WTC11 (cell line): Measurements from ENCODE around the gene DOK7.

Experiments used
- FOXJ3 ChIP-seq: sonication (generic); formaldehyde crosslinking; IDR thresholded peaks from 2 replicates; pipeline ENCODE4 v1.9.0; 2021; ENCODE audit warnings: missing genetic modification reagents, mild to moderate bottlenecking, borderline replicate concordance
- FOXP1 ChIP-seq: sonication (generic); formaldehyde crosslinking; IDR thresholded peaks from 2 replicates; pipeline ENCODE4 v1.8.0; 2022; ENCODE audit warnings: missing genetic modification reagents, mild to moderate bottlenecking, moderate library complexity, borderline replicate concordance
- GABPB1 ChIP-seq: sonication (generic); formaldehyde crosslinking; IDR thresholded peaks from 2 replicates; pipeline ENCODE4 v1.8.1; 2023; ENCODE audit warnings: mild to moderate bottlenecking, missing genetic modification reagents
- JAZF1 ChIP-seq: fragments of 250-450 bp; sonication (Bioruptor Pico); IDR thresholded peaks from 2 replicates; pipeline ENCODE4 v1.9.0; 2021; ENCODE audit warnings: moderate library complexity, mild to moderate bottlenecking, inconsistent platforms
- JUN ChIP-seq: sonication (generic); formaldehyde crosslinking; IDR thresholded peaks from 2 replicates; pipeline ENCODE4 v1.8.0; 2023; ENCODE audit warnings: mild to moderate bottlenecking, missing genetic modification reagents
- TF ChIP-seq, protein P1 (sequence below): sonication (generic); formaldehyde crosslinking; IDR thresholded peaks from 2 replicates; pipeline ENCODE4 v1.8.1; 2023; ENCODE audit warnings: mild to moderate bottlenecking, missing genetic modification reagents, moderate library complexity
- TF ChIP-seq, protein P2 (sequence below): fragments of 200-600 bp; IDR thresholded peaks from 2 replicates; pipeline ENCODE4 v1.8.0; 2022; ENCODE audit warnings: antibody characterized with exemption
- TF ChIP-seq, protein P3 (sequence below): sonication (generic); formaldehyde crosslinking; IDR thresholded peaks from 2 replicates; pipeline ENCODE4 v1.8.0; 2023; ENCODE audit warnings: missing genetic modification reagents
- TF ChIP-seq, protein P4 (sequence below): sonication (generic); formaldehyde crosslinking; IDR thresholded peaks from 2 replicates; pipeline ENCODE4 v1.8.0; 2023; ENCODE audit warnings: missing genetic modification reagents, mild to moderate bottlenecking, borderline replicate concordance
- TF ChIP-seq, protein P5 (sequence below): sonication (generic); formaldehyde crosslinking; conservative IDR thresholded peaks from 2 replicates; pipeline ENCODE4 v1.8.1; 2023; ENCODE audit warnings: mild to moderate bottlenecking, low read depth, missing genetic modification reagents, moderate library complexity

DNA sequence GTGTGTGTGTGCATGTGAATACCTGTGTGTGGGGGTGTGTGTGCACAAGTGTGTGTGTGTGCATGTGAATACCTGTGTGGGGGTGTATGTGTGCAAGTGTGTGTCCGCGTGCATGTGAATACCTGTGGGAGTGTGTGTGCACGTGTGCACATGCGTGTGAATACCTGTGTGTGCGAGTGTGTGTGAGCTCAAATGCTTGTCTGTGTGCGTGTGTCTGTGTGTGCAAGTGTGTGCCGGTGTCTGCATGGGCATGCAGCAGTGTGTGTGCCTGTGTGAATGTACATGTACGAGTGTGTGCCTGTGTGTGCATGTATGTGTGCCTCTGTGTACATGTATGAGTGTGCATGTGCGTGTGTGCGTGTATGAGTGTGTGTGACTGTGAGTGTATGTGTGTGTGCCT, 5.0 kb downstream of the DOK7 start:
- TF ChIP-seq, protein P1, sequence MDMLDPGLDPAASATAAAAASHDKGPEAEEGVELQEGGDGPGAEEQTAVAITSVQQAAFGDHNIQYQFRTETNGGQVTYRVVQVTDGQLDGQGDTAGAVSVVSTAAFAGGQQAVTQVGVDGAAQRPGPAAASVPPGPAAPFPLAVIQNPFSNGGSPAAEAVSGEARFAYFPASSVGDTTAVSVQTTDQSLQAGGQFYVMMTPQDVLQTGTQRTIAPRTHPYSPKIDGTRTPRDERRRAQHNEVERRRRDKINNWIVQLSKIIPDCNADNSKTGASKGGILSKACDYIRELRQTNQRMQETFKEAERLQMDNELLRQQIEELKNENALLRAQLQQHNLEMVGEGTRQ (CRISPR knock-in tag): no peak
- TF ChIP-seq, protein P2, sequence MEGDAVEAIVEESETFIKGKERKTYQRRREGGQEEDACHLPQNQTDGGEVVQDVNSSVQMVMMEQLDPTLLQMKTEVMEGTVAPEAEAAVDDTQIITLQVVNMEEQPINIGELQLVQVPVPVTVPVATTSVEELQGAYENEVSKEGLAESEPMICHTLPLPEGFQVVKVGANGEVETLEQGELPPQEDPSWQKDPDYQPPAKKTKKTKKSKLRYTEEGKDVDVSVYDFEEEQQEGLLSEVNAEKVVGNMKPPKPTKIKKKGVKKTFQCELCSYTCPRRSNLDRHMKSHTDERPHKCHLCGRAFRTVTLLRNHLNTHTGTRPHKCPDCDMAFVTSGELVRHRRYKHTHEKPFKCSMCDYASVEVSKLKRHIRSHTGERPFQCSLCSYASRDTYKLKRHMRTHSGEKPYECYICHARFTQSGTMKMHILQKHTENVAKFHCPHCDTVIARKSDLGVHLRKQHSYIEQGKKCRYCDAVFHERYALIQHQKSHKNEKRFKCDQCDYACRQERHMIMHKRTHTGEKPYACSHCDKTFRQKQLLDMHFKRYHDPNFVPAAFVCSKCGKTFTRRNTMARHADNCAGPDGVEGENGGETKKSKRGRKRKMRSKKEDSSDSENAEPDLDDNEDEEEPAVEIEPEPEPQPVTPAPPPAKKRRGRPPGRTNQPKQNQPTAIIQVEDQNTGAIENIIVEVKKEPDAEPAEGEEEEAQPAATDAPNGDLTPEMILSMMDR: no peak
- TF ChIP-seq JUN (CRISPR knock-in tag) (no peak), FOXP1 (CRISPR knock-in tag) (no peak), JAZF1 (no peak), GABPB1 (CRISPR knock-in tag) (no peak), FOXJ3 (no peak)
- TF ChIP-seq, protein P3, sequence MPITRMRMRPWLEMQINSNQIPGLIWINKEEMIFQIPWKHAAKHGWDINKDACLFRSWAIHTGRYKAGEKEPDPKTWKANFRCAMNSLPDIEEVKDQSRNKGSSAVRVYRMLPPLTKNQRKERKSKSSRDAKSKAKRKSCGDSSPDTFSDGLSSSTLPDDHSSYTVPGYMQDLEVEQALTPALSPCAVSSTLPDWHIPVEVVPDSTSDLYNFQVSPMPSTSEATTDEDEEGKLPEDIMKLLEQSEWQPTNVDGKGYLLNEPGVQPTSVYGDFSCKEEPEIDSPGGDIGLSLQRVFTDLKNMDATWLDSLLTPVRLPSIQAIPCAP (CRISPR knock-in tag): no peak
- TF ChIP-seq, protein P4, sequence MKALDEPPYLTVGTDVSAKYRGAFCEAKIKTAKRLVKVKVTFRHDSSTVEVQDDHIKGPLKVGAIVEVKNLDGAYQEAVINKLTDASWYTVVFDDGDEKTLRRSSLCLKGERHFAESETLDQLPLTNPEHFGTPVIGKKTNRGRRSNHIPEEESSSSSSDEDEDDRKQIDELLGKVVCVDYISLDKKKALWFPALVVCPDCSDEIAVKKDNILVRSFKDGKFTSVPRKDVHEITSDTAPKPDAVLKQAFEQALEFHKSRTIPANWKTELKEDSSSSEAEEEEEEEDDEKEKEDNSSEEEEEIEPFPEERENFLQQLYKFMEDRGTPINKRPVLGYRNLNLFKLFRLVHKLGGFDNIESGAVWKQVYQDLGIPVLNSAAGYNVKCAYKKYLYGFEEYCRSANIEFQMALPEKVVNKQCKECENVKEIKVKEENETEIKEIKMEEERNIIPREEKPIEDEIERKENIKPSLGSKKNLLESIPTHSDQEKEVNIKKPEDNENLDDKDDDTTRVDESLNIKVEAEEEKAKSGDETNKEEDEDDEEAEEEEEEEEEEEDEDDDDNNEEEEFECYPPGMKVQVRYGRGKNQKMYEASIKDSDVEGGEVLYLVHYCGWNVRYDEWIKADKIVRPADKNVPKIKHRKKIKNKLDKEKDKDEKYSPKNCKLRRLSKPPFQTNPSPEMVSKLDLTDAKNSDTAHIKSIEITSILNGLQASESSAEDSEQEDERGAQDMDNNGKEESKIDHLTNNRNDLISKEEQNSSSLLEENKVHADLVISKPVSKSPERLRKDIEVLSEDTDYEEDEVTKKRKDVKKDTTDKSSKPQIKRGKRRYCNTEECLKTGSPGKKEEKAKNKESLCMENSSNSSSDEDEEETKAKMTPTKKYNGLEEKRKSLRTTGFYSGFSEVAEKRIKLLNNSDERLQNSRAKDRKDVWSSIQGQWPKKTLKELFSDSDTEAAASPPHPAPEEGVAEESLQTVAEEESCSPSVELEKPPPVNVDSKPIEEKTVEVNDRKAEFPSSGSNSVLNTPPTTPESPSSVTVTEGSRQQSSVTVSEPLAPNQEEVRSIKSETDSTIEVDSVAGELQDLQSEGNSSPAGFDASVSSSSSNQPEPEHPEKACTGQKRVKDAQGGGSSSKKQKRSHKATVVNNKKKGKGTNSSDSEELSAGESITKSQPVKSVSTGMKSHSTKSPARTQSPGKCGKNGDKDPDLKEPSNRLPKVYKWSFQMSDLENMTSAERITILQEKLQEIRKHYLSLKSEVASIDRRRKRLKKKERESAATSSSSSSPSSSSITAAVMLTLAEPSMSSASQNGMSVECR: no peak
- TF ChIP-seq, protein P5, sequence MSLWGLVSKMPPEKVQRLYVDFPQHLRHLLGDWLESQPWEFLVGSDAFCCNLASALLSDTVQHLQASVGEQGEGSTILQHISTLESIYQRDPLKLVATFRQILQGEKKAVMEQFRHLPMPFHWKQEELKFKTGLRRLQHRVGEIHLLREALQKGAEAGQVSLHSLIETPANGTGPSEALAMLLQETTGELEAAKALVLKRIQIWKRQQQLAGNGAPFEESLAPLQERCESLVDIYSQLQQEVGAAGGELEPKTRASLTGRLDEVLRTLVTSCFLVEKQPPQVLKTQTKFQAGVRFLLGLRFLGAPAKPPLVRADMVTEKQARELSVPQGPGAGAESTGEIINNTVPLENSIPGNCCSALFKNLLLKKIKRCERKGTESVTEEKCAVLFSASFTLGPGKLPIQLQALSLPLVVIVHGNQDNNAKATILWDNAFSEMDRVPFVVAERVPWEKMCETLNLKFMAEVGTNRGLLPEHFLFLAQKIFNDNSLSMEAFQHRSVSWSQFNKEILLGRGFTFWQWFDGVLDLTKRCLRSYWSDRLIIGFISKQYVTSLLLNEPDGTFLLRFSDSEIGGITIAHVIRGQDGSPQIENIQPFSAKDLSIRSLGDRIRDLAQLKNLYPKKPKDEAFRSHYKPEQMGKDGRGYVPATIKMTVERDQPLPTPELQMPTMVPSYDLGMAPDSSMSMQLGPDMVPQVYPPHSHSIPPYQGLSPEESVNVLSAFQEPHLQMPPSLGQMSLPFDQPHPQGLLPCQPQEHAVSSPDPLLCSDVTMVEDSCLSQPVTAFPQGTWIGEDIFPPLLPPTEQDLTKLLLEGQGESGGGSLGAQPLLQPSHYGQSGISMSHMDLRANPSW (CRISPR knock-in tag): no peak
